KMS-11 (cell line): ENCODE measurements around the gene EFHC1.

Experiments used
- H2AFZ ChIP-seq: fragments of 200-600 bp; sonication (generic); 2 replicates; pipeline ENCODE4 v1.6.1; 2016; ENCODE audit warnings: antibody characterized with exemption, mixed run types, low read depth
- H3K27ac ChIP-seq: fragments of 200-600 bp; sonication (generic); 2 replicates; pipeline ENCODE4 v1.6.1; 2016; ENCODE audit warnings: mild to moderate bottlenecking, mixed run types
- H3K27me3 ChIP-seq: fragments of 200-600 bp; sonication (generic); 2 replicates; pipeline ENCODE4 v1.6.1; 2017; ENCODE audit warnings: mild to moderate bottlenecking, low read depth, mixed run types, moderate library complexity; ENCODE audit not compliant: insufficient read depth
- H3K36me3 ChIP-seq: fragments of 200-600 bp; sonication (generic); 2 replicates; pipeline ENCODE4 v1.6.1; 2017; ENCODE audit warnings: mild to moderate bottlenecking, mixed run types; ENCODE audit not compliant: insufficient read depth
- H3K4me1 ChIP-seq: fragments of 200-600 bp; sonication (generic); 2 replicates; pipeline ENCODE4 v1.6.1; 2016; ENCODE audit warnings: mild to moderate bottlenecking, low read depth, mixed run types; ENCODE audit not compliant: poor library complexity, severe bottlenecking
- H3K4me2 ChIP-seq: fragments of 200-600 bp; sonication (generic); 2 replicates; pipeline ENCODE4 v1.7.0; 2016; ENCODE audit warnings: mild to moderate bottlenecking, mixed run types
- H3K4me3 ChIP-seq: fragments of 200-600 bp; sonication (generic); IDR thresholded peaks from 2 replicates; pipeline ENCODE4 v1.6.1; 2017; ENCODE audit warnings: low read depth, low read length, mixed read lengths; ENCODE audit not compliant: insufficient read depth
- H3K79me2 ChIP-seq: fragments of 200-600 bp; sonication (generic); 2 replicates; pipeline ENCODE4 v1.6.1; 2016; ENCODE audit warnings: low read depth, mixed run types; ENCODE audit not compliant: insufficient read depth
- H3K9ac ChIP-seq: fragments of 200-600 bp; sonication (generic); 2 replicates; pipeline ENCODE4 v1.6.1; 2016; ENCODE audit warnings: mild to moderate bottlenecking, mixed run types
- H4K20me1 ChIP-seq: fragments of 200-600 bp; sonication (generic); 2 replicates; pipeline ENCODE4 v1.6.1; 2016; ENCODE audit warnings: mild to moderate bottlenecking, mixed run types; ENCODE audit not compliant: insufficient read depth
- TF ChIP-seq, protein P1 (sequence below): fragments of 200-600 bp; sonication (generic); conservative IDR thresholded peaks from 2 replicates; pipeline ENCODE4 v1.6.1; 2017; ENCODE audit warnings: low read depth, mild to moderate bottlenecking, antibody characterized with exemption, low read length, moderate library complexity, mixed read lengths

Gene EFHC1

DNA sequence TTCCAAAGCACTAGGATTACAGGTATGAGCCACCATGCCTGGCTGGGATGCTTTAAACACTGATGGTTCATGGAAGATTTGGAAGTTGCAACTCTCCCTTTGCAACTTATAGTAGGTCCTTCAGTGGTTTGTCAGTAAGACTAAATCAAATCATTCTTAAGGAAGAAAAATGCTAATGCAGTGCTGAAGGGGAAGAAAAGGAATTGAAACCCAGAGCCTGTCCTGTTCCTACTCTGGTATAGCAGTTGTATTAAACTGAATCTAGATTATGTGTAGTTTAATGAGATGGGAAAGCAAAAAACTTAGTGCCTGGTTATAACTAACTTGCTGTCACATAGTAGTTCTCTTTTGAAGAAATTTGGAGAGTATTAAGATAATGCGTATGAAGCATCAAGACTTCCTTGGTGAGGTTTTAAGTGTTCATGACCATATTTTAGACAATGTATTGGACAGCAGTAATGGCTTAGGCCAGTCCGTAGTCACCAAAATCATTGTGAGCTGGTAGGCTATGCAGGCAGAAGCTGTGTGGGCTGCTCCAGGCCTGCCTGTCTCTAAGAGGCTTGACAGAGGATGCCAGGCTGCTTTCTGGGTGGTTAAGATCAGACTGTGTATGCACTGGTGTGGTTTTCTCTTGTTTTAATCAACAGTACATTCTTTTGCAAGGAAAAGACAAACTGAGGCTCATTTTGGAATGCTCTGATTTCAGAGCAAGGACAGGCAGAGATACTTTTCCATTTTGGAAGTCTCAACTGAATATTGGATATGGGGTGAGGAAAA is 44.2 kb upstream of the EFHC1 start:
- Histone ChIP-seq H3K4me1 (peaks cover 33% of the 10 kb centered on the region), H3K27me3 (no peaks in the 10 kb centered on the region)
- TF ChIP-seq, protein P1, sequence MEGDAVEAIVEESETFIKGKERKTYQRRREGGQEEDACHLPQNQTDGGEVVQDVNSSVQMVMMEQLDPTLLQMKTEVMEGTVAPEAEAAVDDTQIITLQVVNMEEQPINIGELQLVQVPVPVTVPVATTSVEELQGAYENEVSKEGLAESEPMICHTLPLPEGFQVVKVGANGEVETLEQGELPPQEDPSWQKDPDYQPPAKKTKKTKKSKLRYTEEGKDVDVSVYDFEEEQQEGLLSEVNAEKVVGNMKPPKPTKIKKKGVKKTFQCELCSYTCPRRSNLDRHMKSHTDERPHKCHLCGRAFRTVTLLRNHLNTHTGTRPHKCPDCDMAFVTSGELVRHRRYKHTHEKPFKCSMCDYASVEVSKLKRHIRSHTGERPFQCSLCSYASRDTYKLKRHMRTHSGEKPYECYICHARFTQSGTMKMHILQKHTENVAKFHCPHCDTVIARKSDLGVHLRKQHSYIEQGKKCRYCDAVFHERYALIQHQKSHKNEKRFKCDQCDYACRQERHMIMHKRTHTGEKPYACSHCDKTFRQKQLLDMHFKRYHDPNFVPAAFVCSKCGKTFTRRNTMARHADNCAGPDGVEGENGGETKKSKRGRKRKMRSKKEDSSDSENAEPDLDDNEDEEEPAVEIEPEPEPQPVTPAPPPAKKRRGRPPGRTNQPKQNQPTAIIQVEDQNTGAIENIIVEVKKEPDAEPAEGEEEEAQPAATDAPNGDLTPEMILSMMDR, result no peak

DNA sequence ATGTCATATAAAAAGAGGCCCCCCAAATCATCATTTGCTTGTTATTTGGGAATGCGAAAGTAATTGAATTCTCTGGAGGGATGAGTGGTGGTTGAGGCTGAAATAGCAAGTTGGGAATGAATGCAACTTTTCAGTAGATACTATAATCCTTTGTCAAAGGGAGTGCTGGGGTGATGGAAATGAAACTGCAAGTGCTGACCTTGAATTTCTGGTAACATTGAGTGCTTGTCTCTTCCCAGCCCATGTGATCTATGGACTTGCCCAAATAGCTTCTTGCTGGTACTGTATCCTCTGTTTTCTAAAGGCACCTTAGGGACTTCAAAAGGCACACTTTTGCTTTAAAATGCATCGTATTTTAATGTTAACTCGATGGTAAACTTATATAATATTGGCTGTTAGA is 43.4 kb upstream of the EFHC1 start:
- Histone ChIP-seq H3K27me3 (no peaks in the 10 kb centered on the region), H3K79me2 (no peaks in the 10 kb centered on the region), H3K4me1 (peaks cover 33% of the 10 kb centered on the region), H3K36me3 (no peaks in the 10 kb centered on the region), H3K4me3 (no peak overlapping the region), H4K20me1 (no peaks in the 10 kb centered on the region), H3K27ac (peak overlapping the region; percentile 4; the same call in 1 of the 2 replicates), H3K9ac (no peak overlapping the region), H2AFZ (no peak overlapping the region), H3K4me2 (peak overlapping the region; percentile 61)
- TF ChIP-seq, protein P1, result no peak

More for the DNA sequence above, 44.2 kb upstream of the EFHC1 start:
- H3K4me3 ChIP-seq, result no peak overlapping the region
- peak overlapping the region; percentile 4; the same call in 1 of the 2 replicates for H3K27ac ChIP-seq
- H3K79me2 ChIP-seq, result no peaks in the 10 kb centered on the region
- H4K20me1 ChIP-seq, result no peaks in the 10 kb centered on the region
- H3K9ac ChIP-seq, result no peak overlapping the region
- H3K36me3 ChIP-seq, result no peaks in the 10 kb centered on the region
- no peak overlapping the region for H2AFZ ChIP-seq
- peak overlapping the region; percentile 61 for H3K4me2 ChIP-seq

DNA sequence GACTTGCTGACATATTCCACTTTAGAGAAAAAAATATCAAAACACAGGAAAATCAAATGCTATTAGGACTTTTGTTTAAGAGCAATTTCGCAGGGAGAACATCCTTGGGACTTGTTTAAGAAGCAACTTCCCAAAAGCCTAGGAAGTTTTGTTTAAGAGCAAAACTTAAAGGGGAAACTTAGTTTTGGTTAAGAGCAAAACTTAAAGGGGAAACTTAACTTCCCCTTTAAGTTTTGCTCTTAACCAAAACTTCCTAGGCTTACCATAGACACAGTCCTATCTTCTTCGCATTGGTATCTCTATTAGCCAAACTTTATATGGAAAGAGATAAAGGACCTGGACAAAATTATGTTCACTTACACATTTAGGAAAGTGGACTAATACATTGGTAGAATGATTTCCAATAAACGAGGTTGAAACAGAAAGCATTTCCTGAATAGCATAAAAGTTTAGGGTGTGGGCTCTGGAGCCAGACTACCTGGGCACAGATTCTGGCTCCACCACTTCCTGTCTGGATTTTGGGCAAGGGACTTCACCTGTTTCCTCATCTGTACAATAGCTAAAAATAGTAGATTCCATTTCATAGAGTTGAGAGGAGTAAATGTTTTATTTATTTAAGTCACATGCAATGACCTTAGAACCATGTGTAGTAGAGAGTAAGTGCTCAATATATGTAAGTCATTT is 42.5 kb upstream of the EFHC1 start:
- Histone ChIP-seq H3K4me2 (peak overlapping the region; percentile 61), H3K4me3 (no peak overlapping the region)

DNA sequence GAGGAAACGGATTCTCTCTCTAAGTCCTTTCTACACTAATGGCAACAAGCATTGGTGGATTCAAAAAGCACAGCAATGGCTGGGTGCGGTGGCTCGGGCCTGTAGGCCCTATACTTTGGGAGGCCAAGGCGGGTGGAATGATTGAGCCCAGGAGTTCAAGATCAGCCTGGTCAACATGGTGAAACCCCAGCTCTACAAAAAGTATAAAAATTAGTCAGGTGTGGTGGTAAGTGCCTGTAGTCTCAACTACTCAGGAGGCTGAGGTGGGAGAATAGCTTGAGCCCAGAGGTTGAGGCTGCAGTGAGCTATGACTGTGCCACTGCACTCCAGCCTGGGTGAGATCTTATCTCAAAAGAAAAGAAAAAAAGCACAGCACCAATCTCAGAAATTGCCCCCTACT is 38.9 kb upstream of the EFHC1 start:
- TF ChIP-seq, protein P1, result no peak
- Histone ChIP-seq H3K4me2 (no peak overlapping the region), H4K20me1 (no peaks in the 10 kb centered on the region), H3K27me3 (no peaks in the 10 kb centered on the region), H3K4me3 (no peak overlapping the region), H3K9ac (no peak overlapping the region), H3K4me1 (peaks cover 37% of the 10 kb centered on the region), H2AFZ (no peak overlapping the region), H3K36me3 (no peaks in the 10 kb centered on the region), H3K79me2 (no peaks in the 10 kb centered on the region), H3K27ac (no peak overlapping the region)

More for the DNA sequence above, 42.5 kb upstream of the EFHC1 start:
- no peaks in the 10 kb centered on the region for H3K36me3 ChIP-seq
- H3K4me1 ChIP-seq, result peaks cover 33% of the 10 kb centered on the region
- TF ChIP-seq, protein P1, result no peak
- H3K79me2 ChIP-seq, result no peaks in the 10 kb centered on the region
- H4K20me1 ChIP-seq, result no peaks in the 10 kb centered on the region
- peak overlapping the region; percentile 4; the same call in 1 of the 2 replicates for H3K27ac ChIP-seq
- no peaks in the 10 kb centered on the region for H3K27me3 ChIP-seq
- no peak overlapping the region for H2AFZ ChIP-seq
- no peak overlapping the region for H3K9ac ChIP-seq
